HK-2 (cell line): Measurements from ENCODE around the gene ZNF232.
A peak's percentile ranks its signal among the peaks of the same experiment; 100 is the strongest.
"Not testable (repeated sequence)": the region's sequence is repeated elsewhere in the genome, so short reads cannot be mapped to it uniquely, and the experiment has no call there.

Experiments used
- DNase-seq: peaks from one replicate; pipeline ENCODE4 v3.0.0-alpha.2; 2018; ENCODE audit not compliant: unreplicated experiment

ZNF232 gene

GRCh38 chr17:5097101-5097834 is 14.4 kb downstream of the ZNF232 start:
- no peak for DNase-seq

DNA sequence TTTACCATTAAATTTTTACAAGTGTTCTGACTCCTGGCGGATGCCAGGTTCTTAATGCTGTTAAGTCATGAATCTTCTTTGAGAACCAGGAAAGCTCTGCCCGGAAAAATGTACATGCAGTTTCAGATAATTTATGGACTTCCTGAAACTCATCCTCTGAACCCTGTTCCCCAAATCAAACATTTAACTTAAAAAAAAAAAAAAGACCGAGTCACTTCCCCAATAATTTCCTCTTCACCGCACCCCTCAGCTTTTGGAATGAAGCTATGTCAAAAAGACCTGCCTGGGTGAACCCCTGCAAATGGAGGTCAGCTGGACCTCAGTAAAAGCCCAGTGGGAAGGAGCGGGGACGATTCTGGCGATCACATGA is 15.0 kb downstream of the ZNF232 start:
- DNase-seq, result no peak

- no peak for DNase-seq
Observed at GRCh38 chr17:5092218-5093010, 19.3 kb downstream of the ZNF232 start.

DNA sequence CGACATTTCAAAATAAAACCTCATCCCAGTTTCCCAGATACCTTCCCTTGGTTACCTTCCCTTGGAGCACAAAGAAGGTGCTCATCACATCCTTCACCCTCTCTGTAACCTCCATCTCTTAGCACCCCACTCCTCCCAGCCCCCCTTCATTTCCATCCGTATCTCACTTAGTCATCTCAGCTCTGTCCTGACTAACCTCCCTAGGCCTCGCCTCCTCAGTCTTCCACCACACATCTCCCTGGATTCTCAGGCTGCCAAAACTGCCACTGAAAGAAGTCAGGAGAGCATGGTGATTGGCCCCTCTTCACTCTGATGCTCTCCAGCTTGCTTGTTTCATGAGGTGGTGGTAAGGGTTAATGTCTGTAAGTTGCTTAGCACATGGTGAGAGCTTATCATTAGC is 31.1 kb downstream of the ZNF232 start:
- DNase-seq, result no peak

- peak; percentile 85 for DNase-seq
Observed at GRCh38 chr17:5078106-5079028, 33.3 kb downstream of the ZNF232 start, which contains the start of gene ZFP3. Gene ZFP3 (plus strand): TSS chr17:5078467. CDS start chr17:5091505, 13,038 bp downstream.

- no peak for DNase-seq
Observed at GRCh38 chr17:5077781-5078105, 33.9 kb downstream of the ZNF232 start.

- DNase-seq, result not testable (repeated sequence)
Observed at GRCh38 chr17:5077275-5077674, 34.4 kb downstream of the ZNF232 start.

DNA sequence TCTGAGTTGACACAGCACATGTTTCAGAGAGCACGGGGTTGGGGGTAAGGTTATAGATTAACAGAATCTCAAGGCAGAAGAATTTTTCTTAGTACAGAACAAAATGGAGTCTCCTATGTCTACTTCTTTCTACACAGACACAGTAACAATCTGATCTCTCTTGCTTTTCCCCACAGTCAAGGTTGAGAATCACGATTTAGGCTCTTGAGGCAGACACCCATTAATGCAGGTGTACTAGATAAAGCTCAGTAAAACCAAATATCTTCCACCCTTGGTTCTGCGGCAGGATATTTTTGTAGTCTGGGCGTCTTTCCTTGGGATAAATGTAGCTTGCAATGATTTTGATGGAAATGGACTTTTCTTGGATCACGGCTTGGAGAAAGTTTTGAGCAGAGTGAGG is 36.2 kb downstream of the ZNF232 start:
- not testable (repeated sequence) for DNase-seq

DNA sequence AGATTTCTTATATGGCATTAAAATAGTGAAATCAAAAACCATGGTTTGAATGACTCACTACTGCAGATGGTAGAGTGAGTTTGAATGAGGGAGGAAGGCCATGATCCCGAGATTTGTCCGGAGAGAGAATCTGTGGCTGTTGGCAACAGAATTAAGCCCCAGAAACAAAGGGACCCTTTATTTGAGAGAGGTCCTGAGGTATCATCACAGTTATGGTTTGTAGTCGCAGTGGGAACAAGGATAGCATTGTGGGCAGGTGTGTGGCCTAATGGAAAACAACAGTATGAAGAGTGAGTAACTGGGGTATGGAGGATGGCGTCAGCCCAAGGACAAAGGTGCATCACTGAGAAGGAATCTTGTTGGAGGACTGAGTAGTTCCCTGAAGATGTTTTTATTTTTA is 42.0 kb downstream of the ZNF232 start:
- DNase-seq, result no peak

GRCh38 chr17:5068236-5068635 is 43.4 kb downstream of the ZNF232 start:
- DNase-seq, result no peak

- no peak for DNase-seq
Observed at GRCh38 chr17:5065227-5065744, 46.4 kb downstream of the ZNF232 start.
